ENCODE results near the gene BACH1. TPM values are rescaled to one million over a fixed set of nuclear protein-coding genes. Genes with fewer than 3 reads are reported as not detected.

BACH1 gene
- total RNA-seq, 2 experiments from 2014 or later = 18.6 to 38.4 TPM

- ChIA-PET CTCF (ENCODE audit: unreplicated experiment) (no interaction called here), POLR2A (interaction anchor here (0.6 kb wide), 1 partner anchor 123 kb away, joined by 3 read pairs; no protein-coding TSS in a partner anchor)
- Histone ChIP-seq H3K27ac (ENCODE audit: low read depth, low read length, poor library complexity, severe bottlenecking) (no peak overlapping the region), H3K36me3 (ENCODE audit: insufficient read depth, low read length) (peaks cover 4% of the 10 kb centered on the region; the same call in 1 of the 2 replicates), H3K9me2 (ENCODE audit: insufficient read depth, low read length) (no peaks in the 10 kb centered on the region), H3K4me2 (ENCODE audit: low read length) (no peak overlapping the region), H2AFZ (ENCODE audit: low read length) (no peak overlapping the region), H3K79me2 (ENCODE audit: insufficient read depth, low read depth, low read length) (no peaks in the 10 kb centered on the region), H3K4me3 (ENCODE audit: low read depth, low read length, poor library complexity, severe bottlenecking) (no peak overlapping the region), H4K20me1 (ENCODE audit: insufficient read depth, low read length) (0 out of 2 replicates have a peak, but pooled peaks cover 3% of the 10 kb centered on the region), H3K4me1 (ENCODE audit: insufficient read depth, low read length, poor library complexity, severe bottlenecking) (peaks cover 11% of the 10 kb centered on the region), H3K9me3 (ENCODE audit: low read length) (no peaks in the 10 kb centered on the region)
- DNase-seq (ENCODE audit: low spot score) = no peak
- no TSS peak for BruUV-seq (replicated peaks)
- intact Hi-C loops (cut with micrococcal nuclease; ENCODE audit: unreplicated experiment) = no loop called here
- TF ChIP-seq EZH2phosphoT487 (IDR thresholded peaks at IDR 0.05; ENCODE audit: borderline replicate concordance, low read depth, low read length) (no peak), CTCF (conservative IDR thresholded peaks at IDR 0.05; ENCODE audit: low read length) (no peak)
These were observed 47.6 kb downstream of the BACH1 start for GRCh38 chr21:29346281-29346680.

- no peak for DNase-seq (ENCODE audit: low spot score)
- Histone ChIP-seq H3K27ac (ENCODE audit: low read depth, low read length, poor library complexity, severe bottlenecking) (no peak overlapping the region), H3K4me2 (ENCODE audit: low read length) (no peak overlapping the region), H3K9me3 (ENCODE audit: low read length) (no peaks in the 10 kb centered on the region), H3K4me3 (ENCODE audit: low read depth, low read length, poor library complexity, severe bottlenecking) (no peak overlapping the region), H3K79me2 (ENCODE audit: insufficient read depth, low read depth, low read length) (no peaks in the 10 kb centered on the region), H3K9me2 (ENCODE audit: insufficient read depth, low read length) (no peaks in the 10 kb centered on the region), H3K4me1 (ENCODE audit: insufficient read depth, low read length, poor library complexity, severe bottlenecking) (peaks cover 11% of the 10 kb centered on the region), H3K36me3 (ENCODE audit: insufficient read depth, low read length) (peaks cover 4% of the 10 kb centered on the region; the same call in 1 of the 2 replicates), H2AFZ (ENCODE audit: low read length) (no peak overlapping the region), H4K20me1 (ENCODE audit: insufficient read depth, low read length) (0 out of 2 replicates have a peak, but pooled peaks cover 3% of the 10 kb centered on the region)
- TF ChIP-seq CTCF (conservative IDR thresholded peaks at IDR 0.05; ENCODE audit: low read length) (no peak), EZH2phosphoT487 (IDR thresholded peaks at IDR 0.05; ENCODE audit: borderline replicate concordance, low read depth, low read length) (no peak)
- intact Hi-C loops (cut with micrococcal nuclease; ENCODE audit: unreplicated experiment) = no loop called here
- ChIA-PET POLR2A (interaction anchor here (0.6 to 0.9 kb wide), 2 partner anchors 10 to 123 kb away, joined by 3 to 4 read pairs; no protein-coding TSS in a partner anchor), CTCF (ENCODE audit: unreplicated experiment) (no interaction called here)
- BruUV-seq (replicated peaks) = no TSS peak
These were observed 48.0 kb downstream of the BACH1 start for GRCh38 chr21:29346771-29347170.

GRCh38 chr21:29347274-29347681, 48.6 kb downstream of the BACH1 start:
- H3K9me2 ChIP-seq (ENCODE audit: insufficient read depth, low read length) = no peaks in the 10 kb centered on the region
- TF ChIP-seq EZH2phosphoT487 (IDR thresholded peaks at IDR 0.05; ENCODE audit: borderline replicate concordance, low read depth, low read length) (no peak), CTCF (conservative IDR thresholded peaks at IDR 0.05; ENCODE audit: low read length) (no peak)
- H3K36me3 ChIP-seq (ENCODE audit: insufficient read depth, low read length) = peaks cover 4% of the 10 kb centered on the region; the same call in 1 of the 2 replicates
- H3K79me2 ChIP-seq (ENCODE audit: insufficient read depth, low read depth, low read length) = no peaks in the 10 kb centered on the region
- no peak overlapping the region for H3K4me3 ChIP-seq (ENCODE audit: low read depth, low read length, poor library complexity, severe bottlenecking)
- H2AFZ ChIP-seq (ENCODE audit: low read length) = no peak overlapping the region
- no peak overlapping the region for H3K27ac ChIP-seq (ENCODE audit: low read depth, low read length, poor library complexity, severe bottlenecking)
- no peak overlapping the region for H3K4me2 ChIP-seq (ENCODE audit: low read length)
- ChIA-PET POLR2A (interaction anchor here (0.9 kb wide), 1 partner anchor 10 kb away, joined by 4 read pairs; no protein-coding TSS in a partner anchor), CTCF (ENCODE audit: unreplicated experiment) (no interaction called here)
- no TSS peak for BruUV-seq (replicated peaks)
- H3K4me1 ChIP-seq (ENCODE audit: insufficient read depth, low read length, poor library complexity, severe bottlenecking) = peaks cover 11% of the 10 kb centered on the region
- no peak for DNase-seq (ENCODE audit: low spot score)
- 0 out of 2 replicates have a peak, but pooled peaks cover 3% of the 10 kb centered on the region for H4K20me1 ChIP-seq (ENCODE audit: insufficient read depth, low read length)
- no peaks in the 10 kb centered on the region for H3K9me3 ChIP-seq (ENCODE audit: low read length)
- intact Hi-C loops (cut with micrococcal nuclease; ENCODE audit: unreplicated experiment) = no loop called here

All from OCI-LY7 (cell line).